ENCODE results near the gene SOST.
A peak's percentile ranks its signal among the peaks of the same experiment; 100 is the strongest.

Gene SOST

DNA sequence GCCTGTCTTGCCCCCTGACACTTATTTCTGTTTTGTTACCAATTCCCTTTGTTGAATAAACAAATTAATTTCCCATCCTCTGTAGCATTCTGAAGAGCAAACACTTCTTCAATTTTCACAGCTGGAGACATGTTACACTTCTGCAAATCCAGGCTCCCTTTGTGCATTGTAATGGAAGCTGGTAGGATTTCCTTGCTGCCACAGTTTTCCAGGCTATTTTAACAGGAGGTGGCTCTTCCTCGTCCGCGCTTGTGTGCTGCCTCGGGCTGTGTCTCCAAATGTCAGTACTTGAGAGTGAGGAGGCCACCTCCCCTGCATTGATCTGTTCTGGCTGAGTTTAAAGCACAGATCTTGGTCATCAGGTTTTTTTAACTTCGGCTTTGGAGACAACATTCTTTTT, 40.0 kb downstream of the SOST start:
- TF ChIP-seq POLR2A (IDR thresholded peaks at IDR 0.05; ENCODE audit: low read depth, low read length) (no peak), TAF1 (IDR thresholded peaks at IDR 0.05; ENCODE audit: low read depth, low read length) (no peak), SPI1 (IDR thresholded peaks at IDR 0.05; ENCODE audit: low read depth, low read length) (no peak), PAX5 (IDR thresholded peaks at IDR 0.05; ENCODE audit: insufficient read depth, low read length, severe bottlenecking) (no peak), POU2F2 (IDR thresholded peaks at IDR 0.05; ENCODE audit: low read depth, low read length) (no peak), POLR2AphosphoS5 (IDR thresholded peaks at IDR 0.05; ENCODE audit: low read depth, low read length) (no peak)
- DNase-seq (ENCODE audit: insufficient read length, low spot score) (no peak), FAIRE-seq (no peak)

DNA sequence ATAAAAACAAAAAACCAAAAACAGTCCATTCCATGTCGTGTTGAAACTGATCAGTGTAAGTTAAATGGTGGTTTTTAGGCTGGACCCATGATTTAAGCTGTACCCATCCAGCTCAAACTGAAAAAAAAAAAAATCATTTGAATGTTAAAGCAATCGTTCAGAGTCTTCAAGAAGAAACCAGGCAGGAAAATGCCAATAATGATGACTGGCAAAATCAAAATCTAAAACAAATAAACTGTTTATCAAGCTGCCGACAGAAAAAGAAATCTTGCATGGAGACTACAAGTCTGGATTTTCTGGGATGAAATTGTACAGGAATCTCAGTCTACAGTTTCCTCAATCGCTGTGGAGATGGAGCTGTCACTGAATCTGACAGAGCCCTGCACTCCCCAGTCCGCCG, 40.7 kb downstream of the SOST start:
- DNase-seq (ENCODE audit: insufficient read length, low spot score) (no peak), FAIRE-seq (no peak)
- no peak for TF ChIP-seq PAX5 (IDR thresholded peaks at IDR 0.05; ENCODE audit: insufficient read depth, low read length, severe bottlenecking)
- TF ChIP-seq POLR2A (IDR thresholded peaks at IDR 0.05; ENCODE audit: low read depth, low read length), result no peak
- TF ChIP-seq SPI1 (IDR thresholded peaks at IDR 0.05; ENCODE audit: low read depth, low read length), result no peak
- TF ChIP-seq POU2F2 (IDR thresholded peaks at IDR 0.05; ENCODE audit: low read depth, low read length), result no peak
- no peak for TF ChIP-seq POLR2AphosphoS5 (IDR thresholded peaks at IDR 0.05; ENCODE audit: low read depth, low read length)
- no peak for TF ChIP-seq TAF1 (IDR thresholded peaks at IDR 0.05; ENCODE audit: low read depth, low read length)

DNA sequence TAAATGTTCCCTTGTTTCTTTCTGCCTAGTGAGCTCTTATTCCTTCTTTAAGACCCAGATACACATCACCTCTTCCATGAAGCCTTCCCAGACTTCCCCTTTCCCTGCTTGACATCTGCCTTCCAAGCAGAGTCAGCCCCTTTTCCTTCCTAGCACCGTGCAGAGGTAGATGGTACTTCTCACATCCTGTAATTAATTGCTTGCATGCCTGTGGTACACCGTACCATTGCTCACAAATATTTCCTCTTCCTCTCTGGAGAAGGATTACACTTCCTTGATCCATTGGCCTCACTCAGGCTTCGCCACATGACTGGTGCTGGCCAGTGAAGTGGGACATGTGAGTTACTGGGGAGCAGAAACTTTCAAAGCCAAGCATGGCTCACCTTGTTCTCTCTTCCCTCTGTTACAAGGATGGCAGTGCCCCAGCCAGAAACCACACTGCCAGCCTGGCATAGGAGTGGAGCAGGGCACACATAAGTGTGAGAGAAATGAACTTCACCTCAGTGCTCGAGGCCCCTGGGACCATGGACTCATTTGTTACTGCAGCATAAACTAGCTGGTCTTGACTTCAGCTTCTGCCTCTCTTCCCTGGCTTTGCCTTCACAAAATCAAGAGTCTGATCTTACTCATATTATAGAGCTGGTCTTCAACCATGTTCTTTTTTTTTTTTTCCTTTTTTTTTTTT, 44.0 kb downstream of the SOST start:
- TF ChIP-seq SPI1 (IDR thresholded peaks at IDR 0.05; ENCODE audit: low read depth, low read length), result no peak
- no peak for TF ChIP-seq TAF1 (IDR thresholded peaks at IDR 0.05; ENCODE audit: low read depth, low read length)
- TF ChIP-seq POLR2A (IDR thresholded peaks at IDR 0.05; ENCODE audit: low read depth, low read length), result no peak
- TF ChIP-seq POLR2AphosphoS5 (IDR thresholded peaks at IDR 0.05; ENCODE audit: low read depth, low read length), result no peak
- no peak for TF ChIP-seq PAX5 (IDR thresholded peaks at IDR 0.05; ENCODE audit: insufficient read depth, low read length, severe bottlenecking)
- no peak for TF ChIP-seq POU2F2 (IDR thresholded peaks at IDR 0.05; ENCODE audit: low read depth, low read length)
- DNase-seq (ENCODE audit: insufficient read length, low spot score), result no peak
- peak; percentile 62 for FAIRE-seq

DNA sequence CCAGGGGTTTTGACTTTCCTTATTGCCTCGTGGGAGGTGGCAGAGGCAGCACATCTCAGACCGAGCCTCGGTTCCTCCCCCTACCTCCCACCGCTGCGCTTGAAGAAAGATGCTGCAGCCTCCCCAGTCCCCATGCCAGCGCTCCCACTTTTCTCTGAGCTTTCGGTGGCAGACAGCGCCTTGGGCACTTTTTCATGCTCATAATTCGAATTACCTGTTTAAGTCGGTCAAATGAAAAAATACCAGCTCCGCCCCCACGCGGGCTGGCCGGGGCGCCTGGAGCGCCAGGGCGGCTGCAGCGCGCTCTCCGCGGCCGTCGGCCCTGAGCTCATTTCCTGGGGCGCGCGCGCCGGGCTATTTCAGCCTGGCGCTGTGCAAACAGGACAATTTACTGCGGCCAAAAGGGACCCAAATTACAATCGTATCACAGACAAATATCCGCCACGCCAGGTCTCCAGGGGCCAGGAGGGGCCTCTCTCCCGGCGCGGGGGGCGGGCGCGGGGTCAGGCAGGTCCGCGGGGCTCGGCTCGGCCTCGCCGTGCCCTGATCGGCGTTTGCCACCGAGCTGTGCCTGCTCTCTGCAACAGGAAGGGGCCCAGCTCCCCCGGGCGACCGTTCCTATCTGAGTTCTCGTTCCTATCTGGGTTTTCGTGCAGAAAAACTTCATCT, 45.0 kb downstream of the SOST start:
- TF ChIP-seq POLR2A (IDR thresholded peaks at IDR 0.05; ENCODE audit: low read depth, low read length), result no peak
- no peak for TF ChIP-seq PAX5 (IDR thresholded peaks at IDR 0.05; ENCODE audit: insufficient read depth, low read length, severe bottlenecking)
- TF ChIP-seq POLR2AphosphoS5 (IDR thresholded peaks at IDR 0.05; ENCODE audit: low read depth, low read length), result no peak
- no peak for TF ChIP-seq SPI1 (IDR thresholded peaks at IDR 0.05; ENCODE audit: low read depth, low read length)
- no peak for TF ChIP-seq POU2F2 (IDR thresholded peaks at IDR 0.05; ENCODE audit: low read depth, low read length)
- TF ChIP-seq TAF1 (IDR thresholded peaks at IDR 0.05; ENCODE audit: low read depth, low read length), result no peak
- DNase-seq (ENCODE audit: insufficient read length, low spot score) (peak; percentile 54), FAIRE-seq (peak; percentile 72)

DNA sequence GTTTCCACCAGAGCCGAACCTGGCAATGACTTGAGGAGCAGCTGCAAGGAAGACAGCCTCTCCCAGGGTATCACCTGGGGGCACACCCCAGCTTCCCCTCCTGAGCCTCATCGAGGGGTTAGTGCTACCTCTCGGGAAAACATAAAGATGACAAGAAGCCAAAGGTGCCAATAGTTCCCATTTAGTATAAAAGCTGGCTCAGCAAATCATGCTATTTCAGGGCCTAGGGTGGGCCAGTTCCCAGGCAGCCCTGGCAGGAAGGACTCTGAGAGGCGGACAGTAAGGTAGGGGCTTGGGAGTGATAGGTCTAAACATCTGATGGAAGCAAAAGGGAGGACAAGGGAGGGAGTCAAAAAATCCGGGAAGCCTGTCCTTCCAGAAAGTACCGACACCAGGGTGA, 46.2 kb downstream of the SOST start:
- TF ChIP-seq POLR2A (IDR thresholded peaks at IDR 0.05; ENCODE audit: low read depth, low read length) (no peak), POLR2AphosphoS5 (IDR thresholded peaks at IDR 0.05; ENCODE audit: low read depth, low read length) (no peak), SPI1 (IDR thresholded peaks at IDR 0.05; ENCODE audit: low read depth, low read length) (no peak), POU2F2 (IDR thresholded peaks at IDR 0.05; ENCODE audit: low read depth, low read length) (no peak), TAF1 (IDR thresholded peaks at IDR 0.05; ENCODE audit: low read depth, low read length) (no peak), PAX5 (IDR thresholded peaks at IDR 0.05; ENCODE audit: insufficient read depth, low read length, severe bottlenecking) (no peak)
- FAIRE-seq, result no peak
- no peak for DNase-seq (ENCODE audit: insufficient read length, low spot score)

DNA sequence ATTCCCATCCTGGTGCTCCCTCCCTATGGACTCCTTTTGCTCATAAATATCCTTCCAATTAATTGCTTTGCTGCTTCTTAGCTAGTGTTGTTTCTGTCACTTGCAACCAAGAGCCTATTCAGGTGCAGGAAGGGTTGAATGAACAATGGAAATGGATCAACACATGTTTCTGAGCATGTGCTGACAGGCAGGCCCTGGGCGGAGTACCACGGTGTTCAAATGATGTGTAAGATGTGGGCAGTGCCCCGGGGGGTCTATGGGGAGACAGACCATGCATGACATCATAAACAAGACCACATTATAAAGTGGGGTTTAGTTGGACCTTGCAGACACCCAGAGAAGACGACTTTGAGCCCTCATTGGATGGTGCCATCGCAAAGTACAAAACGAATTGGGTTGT, 48.5 kb downstream of the SOST start:
- FAIRE-seq (no peak), DNase-seq (ENCODE audit: insufficient read length, low spot score) (no peak)
- TF ChIP-seq POU2F2 (IDR thresholded peaks at IDR 0.05; ENCODE audit: low read depth, low read length), result no peak
- TF ChIP-seq TAF1 (IDR thresholded peaks at IDR 0.05; ENCODE audit: low read depth, low read length), result no peak
- no peak for TF ChIP-seq POLR2A (IDR thresholded peaks at IDR 0.05; ENCODE audit: low read depth, low read length)
- TF ChIP-seq POLR2AphosphoS5 (IDR thresholded peaks at IDR 0.05; ENCODE audit: low read depth, low read length), result no peak
- TF ChIP-seq SPI1 (IDR thresholded peaks at IDR 0.05; ENCODE audit: low read depth, low read length), result no peak
- no peak for TF ChIP-seq PAX5 (IDR thresholded peaks at IDR 0.05; ENCODE audit: insufficient read depth, low read length, severe bottlenecking)

DNA sequence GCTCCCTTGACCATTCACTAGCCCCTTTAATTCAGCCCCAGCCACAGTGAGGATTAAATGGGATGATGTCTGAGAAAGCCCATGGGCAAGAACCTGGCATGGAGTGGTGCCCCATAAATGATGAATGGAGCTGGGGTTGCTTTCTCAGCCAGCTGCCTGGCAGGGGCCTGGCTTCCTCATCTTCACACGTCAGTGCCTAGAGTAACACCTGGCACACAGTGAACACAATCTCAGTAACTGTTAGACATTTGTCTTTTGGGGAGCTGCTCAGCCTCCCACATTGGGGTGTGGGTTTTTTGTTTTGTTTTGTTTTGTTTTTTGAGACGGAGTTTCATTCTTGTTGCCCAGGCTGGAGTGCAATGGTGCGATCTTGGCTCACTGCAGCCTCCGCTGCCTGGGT, 49.4 kb downstream of the SOST start:
- TF ChIP-seq PAX5 (IDR thresholded peaks at IDR 0.05; ENCODE audit: insufficient read depth, low read length, severe bottlenecking) (no peak), SPI1 (IDR thresholded peaks at IDR 0.05; ENCODE audit: low read depth, low read length) (no peak), POU2F2 (IDR thresholded peaks at IDR 0.05; ENCODE audit: low read depth, low read length) (no peak), POLR2A (IDR thresholded peaks at IDR 0.05; ENCODE audit: low read depth, low read length) (no peak), TAF1 (IDR thresholded peaks at IDR 0.05; ENCODE audit: low read depth, low read length) (no peak)
- FAIRE-seq (no peak), DNase-seq (ENCODE audit: insufficient read length, low spot score) (no peak)

DNA sequence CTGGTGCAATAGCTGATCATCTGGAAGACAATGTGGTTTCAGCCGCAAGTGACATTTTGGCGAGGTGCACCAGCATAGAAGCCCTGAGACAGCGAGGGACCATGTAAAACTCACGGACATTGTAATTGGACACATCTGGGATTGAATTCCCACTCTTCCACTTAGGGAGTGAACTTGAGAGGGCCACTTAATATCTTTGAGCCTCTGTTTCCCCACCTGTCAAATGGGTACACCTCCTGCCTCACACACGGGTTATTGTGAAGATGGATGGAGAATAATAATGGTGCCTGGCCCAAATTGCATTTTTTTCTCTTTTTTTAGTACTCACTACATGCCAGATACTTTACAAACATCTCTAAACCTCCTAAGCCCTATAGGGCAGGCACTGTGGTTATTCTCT, 51.4 kb downstream of the SOST start:
- TF ChIP-seq SPI1 (IDR thresholded peaks at IDR 0.05; ENCODE audit: low read depth, low read length) (no peak), POLR2AphosphoS5 (IDR thresholded peaks at IDR 0.05; ENCODE audit: low read depth, low read length) (no peak), PAX5 (IDR thresholded peaks at IDR 0.05; ENCODE audit: insufficient read depth, low read length, severe bottlenecking) (no peak)
- DNase-seq (ENCODE audit: insufficient read length, low spot score) (no peak), FAIRE-seq (no peak)

DNA sequence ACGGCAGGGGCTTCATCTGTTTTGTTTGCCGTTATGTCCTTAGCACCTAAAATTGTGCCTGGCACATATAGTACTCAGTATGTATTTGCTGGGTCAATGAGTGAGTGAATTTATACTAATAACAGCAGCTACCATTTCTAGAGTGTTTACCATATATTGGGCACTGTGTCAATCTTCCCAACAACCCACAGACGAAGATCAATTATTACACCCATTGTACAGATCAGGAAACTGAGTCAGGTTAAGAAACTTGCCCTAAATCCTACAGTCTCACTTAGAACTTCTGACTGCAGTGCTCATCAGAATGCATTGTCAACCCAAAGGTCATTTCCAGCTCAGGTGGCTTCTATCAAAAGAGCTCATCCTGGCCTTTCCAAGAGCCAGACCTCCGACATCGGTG, 52.4 kb downstream of the SOST start:
- FAIRE-seq (no peak), DNase-seq (ENCODE audit: insufficient read length, low spot score) (no peak)
- TF ChIP-seq SPI1 (IDR thresholded peaks at IDR 0.05; ENCODE audit: low read depth, low read length) (no peak), POLR2AphosphoS5 (IDR thresholded peaks at IDR 0.05; ENCODE audit: low read depth, low read length) (no peak), PAX5 (IDR thresholded peaks at IDR 0.05; ENCODE audit: insufficient read depth, low read length, severe bottlenecking) (no peak), POLR2A (IDR thresholded peaks at IDR 0.05; ENCODE audit: low read depth, low read length) (no peak), POU2F2 (IDR thresholded peaks at IDR 0.05; ENCODE audit: low read depth, low read length) (no peak), TAF1 (IDR thresholded peaks at IDR 0.05; ENCODE audit: low read depth, low read length) (no peak)

Data from GM12891 (cell line).